ENCODE measurements around the gene AGPAT4. TPM values are rescaled to one million over a fixed set of nuclear protein-coding genes. Genes with fewer than 3 reads are reported as not detected.

Gene AGPAT4
- total RNA-seq, 4 donors from 2014 or later: 1.0 to 17.4 (median 6.4) TPM

GRCh38 chr6:161082215-161082614 is 191.6 kb downstream of the AGPAT4 start:
- intact Hi-C loops (cut with DNase I): no loop called here
- DNase-seq: no peak
- no peak overlapping the region for H3K4me3 ChIP-seq
- H3K36me3 ChIP-seq: peaks cover 0 to 100% (median 19%) of the 10 kb centered on the region in 3 donors
- WGBS, 2 donors: 80 to 87% methylated on average over 2 of the region's 2 CpGs
- H3K9me3 ChIP-seq: no peaks in the 10 kb centered on the region
- no peaks in the 10 kb centered on the region for H3K27me3 ChIP-seq
- no peaks in the 10 kb centered on the region for H3K4me1 ChIP-seq
- TF ChIP-seq POLR2A (IDR thresholded peaks at IDR 0.05) (no peak), CTCF (IDR thresholded peaks at IDR 0.05) (no peak)
- no peak overlapping the region for H3K27ac ChIP-seq

- WGBS, 2 donors: 86 to 94% methylated on average over 12 of the region's 12 CpGs
- H3K9me3 ChIP-seq: no peaks in the 10 kb centered on the region
- H3K4me3 ChIP-seq: no peak overlapping the region
- no peaks in the 10 kb centered on the region for H3K27me3 ChIP-seq
- H3K4me1 ChIP-seq: no peaks in the 10 kb centered on the region
- DNase-seq: no peak
- H3K36me3 ChIP-seq: peaks cover 0 to 99% (median 13%) of the 10 kb centered on the region in 3 donors
- intact Hi-C loops (cut with DNase I): no loop called here
- H3K27ac ChIP-seq: no peak overlapping the region
- TF ChIP-seq POLR2A (IDR thresholded peaks at IDR 0.05) (no peak), CTCF (IDR thresholded peaks at IDR 0.05) (no peak)
Observed at GRCh38 chr6:161080263-161080970, 193.4 kb downstream of the AGPAT4 start.
